ENCODE measurements around the gene CDKN2AIPNL.

The CDKN2AIPNL gene

GRCh38 chr5:134418958-134419357 lies 7.3 kb upstream of the CDKN2AIPNL start:
- no peak for FAIRE-seq
- no peak for TF ChIP-seq CTCF (IDR thresholded peaks at IDR 0.05; ENCODE audit: insufficient read depth, missing control alignments)

GRCh38 chr5:134417707-134418106 lies 6.0 kb upstream of the CDKN2AIPNL start:
- FAIRE-seq = no peak
- TF ChIP-seq CTCF (IDR thresholded peaks at IDR 0.05; ENCODE audit: insufficient read depth, missing control alignments) = no peak

More at GRCh38 chr5:134418958-134419357, 7.3 kb upstream of the CDKN2AIPNL start:
- DNase-seq (ENCODE audit: insufficient read length, low spot score) = no peak

GRCh38 chr5:134413046-134413445 lies 1.4 kb upstream of the CDKN2AIPNL start:
- TF ChIP-seq CTCF (IDR thresholded peaks at IDR 0.05; ENCODE audit: insufficient read depth, missing control alignments) = no peak
- FAIRE-seq (no peak), DNase-seq (ENCODE audit: insufficient read length, low spot score) (no peak)

More at GRCh38 chr5:134417707-134418106, 6.0 kb upstream of the CDKN2AIPNL start:
- DNase-seq (ENCODE audit: insufficient read length, low spot score) = no peak

GRCh38 chr5:134411228-134411545 lies 494 bp downstream of the CDKN2AIPNL start:
- no peak for TF ChIP-seq CTCF (IDR thresholded peaks at IDR 0.05; ENCODE audit: insufficient read depth, missing control alignments)
- DNase-seq (ENCODE audit: insufficient read length, low spot score) (no peak), FAIRE-seq (no peak)

GRCh38 chr5:134410822-134411221 lies 859 bp downstream of the CDKN2AIPNL start:
- FAIRE-seq (no peak), DNase-seq (ENCODE audit: insufficient read length, low spot score) (no peak)
- no peak for TF ChIP-seq CTCF (IDR thresholded peaks at IDR 0.05; ENCODE audit: insufficient read depth, missing control alignments)

GRCh38 chr5:134409321-134409720 lies 2.4 kb downstream of the CDKN2AIPNL start:
- no peak for FAIRE-seq
- DNase-seq (ENCODE audit: insufficient read length, low spot score) = no peak
- no peak for TF ChIP-seq CTCF (IDR thresholded peaks at IDR 0.05; ENCODE audit: insufficient read depth, missing control alignments)

GRCh38 chr5:134406390-134406789 lies 5.3 kb downstream of the CDKN2AIPNL start:
- no peak for TF ChIP-seq CTCF (IDR thresholded peaks at IDR 0.05; ENCODE audit: insufficient read depth, missing control alignments)
- DNase-seq (ENCODE audit: insufficient read length, low spot score) = no peak

More at GRCh38 chr5:134406390-134406789, 5.3 kb downstream of the CDKN2AIPNL start:
- FAIRE-seq = no peak
